Erythroblast (primary cell): ENCODE data around the gene SCNN1B.

Experiments used
- GATA1 ChIP-seq: IDR thresholded peaks from 2 replicates; pipeline ENCODE4 v1.6.1; 2011; ENCODE audit warnings: low read depth, mild to moderate bottlenecking, control low read depth, low read length, moderate library complexity
- POLR2A ChIP-seq: IDR thresholded peaks from 2 replicates; pipeline ENCODE4 v1.6.1; 2011; ENCODE audit warnings: mild to moderate bottlenecking, low read length

- TF ChIP-seq POLR2A (no peak), GATA1 (no peak)
Measured at GRCh38 chr16:23288726-23289512, 13.2 kb upstream of the SCNN1B start.
